HCT116 (cell line): ENCODE data around the gene MPIG6B. TPM values are rescaled to one million over a fixed set of nuclear protein-coding genes. Genes with fewer than 3 reads are reported as not detected.

Source experiments
- ATAC-seq: fragments of 200-7000 bp; cut with Tn5 transposase; 2 replicates; pipeline ENCODE4 v1.9.1; 2020; ENCODE audit warnings: mild to moderate bottlenecking, moderate library complexity
- BruUV-seq: library from RNA; stranded (reverse); fragments of 400-500 nt; replicated peaks from 2 replicates; lab custom pipeline; 2021; lab: Mats Ljungman, UMichigan
- CTCF ChIA-PET: fragments of 300-600 bp; sonication (Branson Sonifier 250); formaldehyde crosslinking; loops from one replicate; lab custom pipeline; 2021; ENCODE audit warnings: antibody characterized with exemption; lab: Charles Lee
- POLR2A ChIA-PET: fragments of 300-600, 350-600 bp; sonication (Branson Sonifier 250); formaldehyde crosslinking; loops from one replicate; lab custom pipeline; 2021; ENCODE audit warnings: antibody characterized with exemption; lab: Charles Lee
- RAD21 ChIA-PET, 2 experiments: fragments of 300-600 bp; sonication (Branson Sonifier 250); formaldehyde crosslinking; loops; one replicate each; lab custom pipeline; 2023; ENCODE audit warnings: low total read pairs in 2 of 2; ENCODE audit not compliant: uncharacterized antibody in 2 of 2, unreplicated experiment in 2 of 2, low non-redundant PET in 1 of 2; lab: Charles Lee
- DNase-seq: peaks from one replicate; pipeline ENCODE4 v3.0.0-alpha.2; 2010; ENCODE audit warnings: low read depth, low spot score
- H2AFZ ChIP-seq: fragments of 200-600 bp; shearing (Covaris generic), sonication (generic); 2 replicates; pipeline ENCODE4 v1.6.1; 2017; ENCODE audit warnings: low read depth, mixed run types, mixed read lengths, antibody characterized with exemption, low read length; ENCODE audit not compliant: poor library complexity, severe bottlenecking
- H3K27ac ChIP-seq: 2 replicates; pipeline ENCODE4 v1.5.1; 2012; ENCODE audit warnings: low read depth, low read length
- H3K27me3 ChIP-seq: fragments of 200-600 bp; sonication (generic); 2 replicates; pipeline ENCODE4 v1.6.1; 2016; ENCODE audit warnings: mixed run types, low read length, mixed read lengths; ENCODE audit not compliant: insufficient read depth
- H3K36me3 ChIP-seq, 2 experiments: fragments of 200-500 bp in 1 of 2; fragments of 200-600 bp in 1 of 2; sonication (Bioruptor generic) in 1 of 2; sonication (generic) in 1 of 2; 2 replicates each; pipeline versions ENCODE4 v1.5.1 to v1.6.1; 2014 to 2016; ENCODE audit warnings: low read length in 2 of 2, inconsistent platforms in 1 of 2, mixed read lengths in 1 of 2, mixed run types in 1 of 2; ENCODE audit not compliant: insufficient read depth in 2 of 2, control insufficient read depth in 1 of 2
- H3K4me1 ChIP-seq, 2 experiments: fragments of 200-600 bp in 1 of 2; sonication (generic) in 1 of 2; 2 replicates each; pipeline versions ENCODE4 v1.5.1 to v1.6.1; 2012 to 2017; ENCODE audit warnings: low read length in 2 of 2, inconsistent platforms in 1 of 2, mild to moderate bottlenecking in 1 of 2, mixed read lengths in 1 of 2, mixed run types in 1 of 2, moderate library complexity in 1 of 2; ENCODE audit not compliant: insufficient read depth in 2 of 2, control insufficient read depth in 1 of 2
- H3K4me2 ChIP-seq: fragments of 200-600 bp; sonication (generic); 2 replicates; pipeline ENCODE4 v1.6.1; 2017; ENCODE audit warnings: mixed run types, low read length, mixed read lengths
- H3K4me3 ChIP-seq, 2 experiments: fragments of 200-600 bp in 1 of 2; sonication (generic) in 1 of 2; replicated peaks in 1 of 2; 2 replicates each; pipeline ENCODE4 v1.5.1; 2011 to 2016; ENCODE audit warnings: low read length in 2 of 2, control low read depth in 1 of 2, low read depth in 1 of 2, mild to moderate bottlenecking in 1 of 2, mixed read lengths in 1 of 2, mixed run types in 1 of 2
- H3K79me2 ChIP-seq: fragments of 200-600 bp; sonication (generic); 2 replicates; pipeline ENCODE4 v1.6.1; 2017; ENCODE audit warnings: mild to moderate bottlenecking, mixed run types, low read length, moderate library complexity, mixed read lengths; ENCODE audit not compliant: insufficient read depth
- H3K9ac ChIP-seq: fragments of 200-600 bp; sonication (generic); 2 replicates; pipeline ENCODE4 v1.6.1; 2016; ENCODE audit warnings: low read length, mixed read lengths
- H3K9me2 ChIP-seq: fragments of 200-600 bp; sonication (generic), shearing (Covaris generic); 2 replicates; pipeline ENCODE4 v1.6.1; 2017; ENCODE audit warnings: mixed run types, mild to moderate bottlenecking, moderate library complexity; ENCODE audit not compliant: insufficient read depth
- H3K9me3 ChIP-seq, 2 experiments: fragments of 200-500 bp in 1 of 2; fragments of 200-600 bp in 1 of 2; sonication (Bioruptor generic) in 1 of 2; sonication (generic) in 1 of 2; 2 replicates each; pipeline ENCODE4 v1.6.1; 2014 to 2017; ENCODE audit warnings: low read length in 2 of 2, mixed read lengths in 2 of 2, inconsistent platforms in 1 of 2, low read depth in 1 of 2, mild to moderate bottlenecking in 1 of 2, mixed run types in 1 of 2, moderate library complexity in 1 of 2; ENCODE audit not compliant: control insufficient read depth in 1 of 2, insufficient read depth in 1 of 2
- H4K20me1 ChIP-seq: fragments of 200-600 bp; sonication (generic), shearing (Covaris generic); 2 replicates; pipeline ENCODE4 v1.6.1; 2017; ENCODE audit warnings: mixed run types, mild to moderate bottlenecking, moderate library complexity; ENCODE audit not compliant: insufficient read depth
- ELF1 ChIP-seq: IDR thresholded peaks from 2 replicates; pipeline ENCODE4 v1.6.1; 2012; ENCODE audit warnings: low read depth, borderline replicate concordance
- EZH2 ChIP-seq: fragments of 200-600 bp; sonication (generic); IDR thresholded peaks from 2 replicates; pipeline ENCODE4 v1.6.1; 2017; ENCODE audit warnings: antibody characterized with exemption, mixed run types
- RAD21 ChIP-seq: IDR thresholded peaks from 2 replicates; pipeline ENCODE4 v1.6.1; 2012; ENCODE audit warnings: low read depth, mild to moderate bottlenecking
- SIN3A ChIP-seq: IDR thresholded peaks from 2 replicates; pipeline ENCODE4 v1.6.1; 2012; ENCODE audit warnings: low read depth
- SRF ChIP-seq: IDR thresholded peaks from 2 replicates; pipeline ENCODE4 v1.6.1; 2012; ENCODE audit warnings: low read depth
- YY1 ChIP-seq: IDR thresholded peaks from 2 replicates; pipeline ENCODE4 v1.6.1; 2011; ENCODE audit warnings: low read length, low read depth, moderate library complexity, mild to moderate bottlenecking; ENCODE audit not compliant: insufficient replicate concordance; ENCODE audit errors: extremely low read depth
- ZNF274 ChIP-seq: fragments of 200-500 bp; sonication (Bioruptor generic); IDR thresholded peaks from 2 replicates; pipeline ENCODE4 v1.6.1; 2014; ENCODE audit warnings: mild to moderate bottlenecking, low read depth, low read length, inconsistent platforms
- intact Hi-C: fragments of 100-400 bp; cut with micrococcal nuclease; formaldehyde crosslinking; loops from 2 replicates; pipeline ENCODE4 v1.10.0; 2022
- total RNA-seq: library from RNA; stranded (reverse); gene quantifications from one replicate; pipeline ENCODE4 v1.2.1, GENCODE V29; 2021; ENCODE audit not compliant: unreplicated experiment
- TF ChIP-seq, protein P1 (sequence below): IDR thresholded peaks from 2 replicates; pipeline ENCODE4 v1.6.1; 2012; ENCODE audit warnings: low read depth

Gene MPIG6B
- total RNA-seq, 1 experiment from 2014 or later: 0.42 TPM

DNA sequence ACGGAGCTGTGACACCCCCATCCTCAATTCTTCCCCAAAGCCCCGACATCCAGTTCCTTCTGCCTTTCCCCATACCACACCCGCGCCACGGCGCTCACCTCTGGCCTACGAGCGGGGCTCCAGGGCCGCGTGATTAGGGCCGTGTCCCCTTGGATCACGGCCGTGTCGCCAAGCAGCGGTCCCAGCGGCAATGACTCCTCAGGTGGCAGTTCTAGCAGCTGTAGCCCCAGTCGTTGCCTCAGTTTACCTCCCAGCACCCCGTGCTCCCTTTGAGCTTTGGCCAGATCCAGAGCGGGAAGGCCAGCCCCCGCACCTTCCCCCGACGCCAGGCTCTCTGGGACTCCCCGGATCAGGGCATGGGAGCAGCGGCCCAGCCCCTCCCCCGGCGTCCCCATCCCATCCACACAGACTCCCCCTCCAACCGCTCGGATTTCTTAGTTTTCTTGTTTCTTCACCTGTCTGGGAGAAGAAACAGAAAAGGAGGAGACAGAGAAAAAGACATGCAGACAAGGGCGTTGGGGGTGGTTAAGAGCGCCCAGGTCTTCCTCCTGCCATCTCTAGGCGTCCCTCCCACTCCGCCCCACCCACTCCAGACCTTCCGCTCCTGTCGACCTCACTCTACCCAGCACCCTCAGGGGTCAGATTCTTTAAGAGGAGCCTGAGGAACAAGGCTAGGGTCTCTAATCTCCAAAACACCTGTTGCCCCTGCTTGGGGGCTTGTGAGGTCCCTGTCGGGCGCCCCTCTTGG, 5.8 kb downstream of the MPIG6B start, which contains the start of gene DDAH2:
Gene DDAH2, minus strand, starts transcription at position 533 of the 748 bp plus-strand sequence. Its CDS starts 138 bp downstream, at position 395.
- Histone ChIP-seq H3K9me3 (no peaks in the 10 kb centered on the region), H3K27ac (peak within 1 kb of the TSS; percentile 90), H3K4me1 (peaks cover 6 to 29% of the 10 kb centered on the region in 2 experiments), H3K4me2 (peak within 1 kb of the TSS; percentile 98), H3K36me3 (peaks cover 26 to 27% of the 10 kb centered on the region in 2 experiments)
- RAD21 ChIA-PET: interaction anchor here in 1 of 2 experiments (0.6 to 0.7 kb wide), 2 partner anchors 18 to 26 kb away, joined by 3 read pairs; partner anchors contain the start of gene ABHD16A
- CTCF ChIA-PET: interaction anchor here (0.6 to 2.3 kb wide), 4 partner anchors 9 to 134 kb away, joined by 3 to 13 read pairs (median 8); partner anchors contain the start of gene NEU1
- POLR2A ChIA-PET: interaction anchor here (0.6 to 2.2 kb wide), 4 partner anchors 25 to 98 kb away, joined by 3 to 12 read pairs (median 6); partner anchors contain the start of genes ABHD16A, HSPA1B and LY6G5C
- TF ChIP-seq SIN3A (no peak), SRF (no peak), ELF1 (no peak), RAD21 (no peak), EZH2 (no peak), YY1 (no peak), ZNF274 (no peak)
- TF ChIP-seq, protein P1, sequence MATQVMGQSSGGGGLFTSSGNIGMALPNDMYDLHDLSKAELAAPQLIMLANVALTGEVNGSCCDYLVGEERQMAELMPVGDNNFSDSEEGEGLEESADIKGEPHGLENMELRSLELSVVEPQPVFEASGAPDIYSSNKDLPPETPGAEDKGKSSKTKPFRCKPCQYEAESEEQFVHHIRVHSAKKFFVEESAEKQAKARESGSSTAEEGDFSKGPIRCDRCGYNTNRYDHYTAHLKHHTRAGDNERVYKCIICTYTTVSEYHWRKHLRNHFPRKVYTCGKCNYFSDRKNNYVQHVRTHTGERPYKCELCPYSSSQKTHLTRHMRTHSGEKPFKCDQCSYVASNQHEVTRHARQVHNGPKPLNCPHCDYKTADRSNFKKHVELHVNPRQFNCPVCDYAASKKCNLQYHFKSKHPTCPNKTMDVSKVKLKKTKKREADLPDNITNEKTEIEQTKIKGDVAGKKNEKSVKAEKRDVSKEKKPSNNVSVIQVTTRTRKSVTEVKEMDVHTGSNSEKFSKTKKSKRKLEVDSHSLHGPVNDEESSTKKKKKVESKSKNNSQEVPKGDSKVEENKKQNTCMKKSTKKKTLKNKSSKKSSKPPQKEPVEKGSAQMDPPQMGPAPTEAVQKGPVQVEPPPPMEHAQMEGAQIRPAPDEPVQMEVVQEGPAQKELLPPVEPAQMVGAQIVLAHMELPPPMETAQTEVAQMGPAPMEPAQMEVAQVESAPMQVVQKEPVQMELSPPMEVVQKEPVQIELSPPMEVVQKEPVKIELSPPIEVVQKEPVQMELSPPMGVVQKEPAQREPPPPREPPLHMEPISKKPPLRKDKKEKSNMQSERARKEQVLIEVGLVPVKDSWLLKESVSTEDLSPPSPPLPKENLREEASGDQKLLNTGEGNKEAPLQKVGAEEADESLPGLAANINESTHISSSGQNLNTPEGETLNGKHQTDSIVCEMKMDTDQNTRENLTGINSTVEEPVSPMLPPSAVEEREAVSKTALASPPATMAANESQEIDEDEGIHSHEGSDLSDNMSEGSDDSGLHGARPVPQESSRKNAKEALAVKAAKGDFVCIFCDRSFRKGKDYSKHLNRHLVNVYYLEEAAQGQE: no peak
- TF ChIP-seq, all 23 proteins: peak for 0
- no peak within 1 kb of the TSS for H2AFZ ChIP-seq
- ATAC-seq (peak; percentile 48), DNase-seq (no peak)
- no peaks in the 10 kb centered on the region for H3K9me2 ChIP-seq
- H4K20me1 ChIP-seq: no peaks in the 10 kb centered on the region
- H3K79me2 ChIP-seq: peaks cover 18% of the 10 kb centered on the region
- BruUV-seq: no TSS peak
- peak within 1 kb of the TSS; percentile 72 for H3K9ac ChIP-seq
- intact Hi-C loops: no loop called here
- no peaks in the 10 kb centered on the region for H3K27me3 ChIP-seq
- H3K4me3 ChIP-seq: peak within 1 kb of the TSS; percentile 70 to 72
